Astrocyte (in vitro differentiated cells and primary cell): ENCODE measurements around the gene WNT3A. TPM values are rescaled to one million over a fixed set of nuclear protein-coding genes. Genes with fewer than 3 reads are reported as not detected.
A peak's percentile ranks its signal among the peaks of the same experiment; 100 is the strongest.

ENCODE experiments used
- DNase-seq: peaks from one replicate; pipeline ENCODE4 v3.0.0-alpha.2; 2010; ENCODE audit warnings: low read depth
- FAIRE-seq: peaks from 2 replicates; lab custom pipeline; 2011; peaks lifted over from hg19 to GRCh38; lab: Jason Lieb, UNC
- H2AFZ ChIP-seq: 2 replicates; pipeline ENCODE4 v1.6.0; 2012; ENCODE audit warnings: low read depth, low read length, inconsistent platforms
- H3K27ac ChIP-seq: 2 replicates; pipeline ENCODE4 v1.5.1; 2011; ENCODE audit warnings: low read depth, low read length, inconsistent platforms
- H3K27me3 ChIP-seq: 2 replicates; pipeline ENCODE4 v1.6.0; 2011; ENCODE audit warnings: low read length, inconsistent platforms; ENCODE audit not compliant: insufficient read depth
- H3K36me3 ChIP-seq: 2 replicates; pipeline ENCODE4 v1.5.1; 2011; ENCODE audit warnings: low read length, inconsistent platforms; ENCODE audit not compliant: insufficient read depth
- H3K4me1 ChIP-seq: 2 replicates; pipeline ENCODE4 v1.5.1; 2011; ENCODE audit warnings: low read length, inconsistent platforms; ENCODE audit not compliant: insufficient read depth
- H3K4me2 ChIP-seq: 2 replicates; pipeline ENCODE4 v1.6.0; 2012; ENCODE audit warnings: low read length, inconsistent platforms
- H3K4me3 ChIP-seq: 2 replicates; pipeline ENCODE4 v1.5.1; 2011; ENCODE audit warnings: low read depth, mild to moderate bottlenecking, low read length, inconsistent platforms; ENCODE audit not compliant: insufficient read depth
- H3K79me2 ChIP-seq: 2 replicates; pipeline ENCODE4 v1.6.0; 2012; ENCODE audit warnings: mild to moderate bottlenecking, low read length, inconsistent platforms; ENCODE audit not compliant: insufficient read depth
- H3K9ac ChIP-seq: 2 replicates; pipeline ENCODE4 v1.6.0; 2012; ENCODE audit warnings: mild to moderate bottlenecking, low read length, inconsistent platforms
- H3K9me3 ChIP-seq: 2 replicates; pipeline ENCODE4 v1.5.1; 2012; ENCODE audit warnings: low read depth, mild to moderate bottlenecking, low read length, inconsistent platforms; ENCODE audit not compliant: insufficient read depth
- H4K20me1 ChIP-seq: 2 replicates; pipeline ENCODE4 v1.6.0; 2012; ENCODE audit warnings: low read length, inconsistent platforms; ENCODE audit not compliant: insufficient read depth
- H3K27ac Mint-ChIP-seq: one replicate; pipeline ENCODE4 v1.8.0; 2021; ENCODE audit warnings: mild to moderate bottlenecking, mixed read lengths; ENCODE audit not compliant: unreplicated experiment
- H3K27me3 Mint-ChIP-seq: one replicate; pipeline ENCODE4 v1.8.0; 2021; ENCODE audit warnings: low read depth, mixed read lengths; ENCODE audit not compliant: unreplicated experiment
- H3K36me3 Mint-ChIP-seq: one replicate; pipeline ENCODE4 v1.8.0; 2021; ENCODE audit warnings: low read depth, mixed read lengths; ENCODE audit not compliant: unreplicated experiment
- H3K4me1 Mint-ChIP-seq: one replicate; pipeline ENCODE4 v1.8.0; 2021; ENCODE audit warnings: low read depth, mixed read lengths; ENCODE audit not compliant: unreplicated experiment
- H3K4me3 Mint-ChIP-seq: one replicate; pipeline ENCODE4 v1.8.0; 2021; ENCODE audit warnings: mild to moderate bottlenecking, moderate library complexity, mixed read lengths; ENCODE audit not compliant: unreplicated experiment
- H3K9me3 Mint-ChIP-seq: one replicate; pipeline ENCODE4 v1.8.0; 2021; ENCODE audit warnings: mild to moderate bottlenecking, mixed read lengths; ENCODE audit not compliant: unreplicated experiment
- CTCF ChIP-seq: IDR thresholded peaks from 2 replicates; pipeline ENCODE4 v1.5.1; 2011; ENCODE audit warnings: low read depth, mild to moderate bottlenecking, inconsistent platforms, low read length, moderate library complexity; ENCODE audit not compliant: insufficient read depth
- EZH2 ChIP-seq: IDR thresholded peaks from 2 replicates; pipeline ENCODE4 v1.6.1; 2012; ENCODE audit warnings: mild to moderate bottlenecking, low read length, inconsistent platforms; ENCODE audit not compliant: insufficient read depth
- total RNA-seq: library from RNA; stranded (reverse); gene quantifications from 2 replicates; pipeline ENCODE4 v1.2.1, GENCODE V29; 2021

WNT3A gene
- total RNA-seq, 1 donor from 2014 or later: not detected

- FAIRE-seq: no peak
- peak overlapping the region; percentile 98 for H3K4me3 Mint-ChIP-seq
- Histone ChIP-seq H3K9me3 (no peaks in the 10 kb centered on the region), H3K4me1 (peaks cover 66% of the 10 kb centered on the region), H3K4me2 (peak overlapping the region; percentile 98), H3K4me3 (peak overlapping the region; percentile 97), H3K9ac (peak overlapping the region; percentile 100), H3K36me3 (peaks cover 12% of the 10 kb centered on the region), H2AFZ (no peak overlapping the region), H4K20me1 (peaks cover 79% of the 10 kb centered on the region), H3K27me3 (no peaks in the 10 kb centered on the region), H3K27ac (peak overlapping the region; percentile 97), H3K79me2 (peaks cover 94% of the 10 kb centered on the region)
- peaks cover 5% of the 10 kb centered on the region for H3K36me3 Mint-ChIP-seq
- peaks cover 57% of the 10 kb centered on the region for H3K4me1 Mint-ChIP-seq
- no peaks in the 10 kb centered on the region for H3K9me3 Mint-ChIP-seq
- no peak for TF ChIP-seq CTCF
- DNase-seq: peak; percentile 66
- H3K27me3 Mint-ChIP-seq: no peaks in the 10 kb centered on the region
- H3K27ac Mint-ChIP-seq: peak overlapping the region; percentile 99
Observed at GRCh38 chr1:228085287-228085951, 78.6 kb downstream of the WNT3A start.

- no peaks in the 10 kb centered on the region for H3K9me3 Mint-ChIP-seq
- TF ChIP-seq CTCF (peak; percentile 23), EZH2 (no peak)
- H4K20me1 ChIP-seq: peaks cover 99% of the 10 kb centered on the region
- H3K27me3 ChIP-seq: no peaks in the 10 kb centered on the region
- peaks cover 79% of the 10 kb centered on the region for H3K4me1 Mint-ChIP-seq
- H3K79me2 ChIP-seq: peaks cover 100% of the 10 kb centered on the region
- no peaks in the 10 kb centered on the region for H3K27me3 Mint-ChIP-seq
- H3K36me3 ChIP-seq: peaks cover 18% of the 10 kb centered on the region
- H3K27ac ChIP-seq: peak overlapping the region; percentile 64
- DNase-seq (peak; percentile 74), FAIRE-seq (no peak)
- peaks cover 61% of the 10 kb centered on the region for H3K4me1 ChIP-seq
- no peaks in the 10 kb centered on the region for H3K9me3 ChIP-seq
- H3K36me3 Mint-ChIP-seq: peaks cover 5% of the 10 kb centered on the region
- H3K4me3 Mint-ChIP-seq: peak overlapping the region; percentile 55
- H3K27ac Mint-ChIP-seq: peak overlapping the region; percentile 34
- no peak overlapping the region for H2AFZ ChIP-seq
- peak overlapping the region; percentile 24 for H3K9ac ChIP-seq
- peak overlapping the region; percentile 6 for H3K4me3 ChIP-seq
- peak overlapping the region; percentile 98 for H3K4me2 ChIP-seq
Observed at GRCh38 chr1:228087771-228088251, 81.0 kb downstream of the WNT3A start.
